ENCODE data around the gene OSBPL3. TPM values are rescaled to one million over a fixed set of nuclear protein-coding genes. Genes with fewer than 3 reads are reported as not detected.

OSBPL3 gene
- total and polyA plus RNA-seq, 11 donors: 1.5 to 14.3 (median 4.9) TPM

- DNase-seq (no peak), ATAC-seq (no peak)
- Histone ChIP-seq H3K27me3 (no peaks in the 10 kb centered on the region), H3K36me3 (peaks cover 0 to 22% (median 0%) of the 10 kb centered on the region in 9 donors), H3K27ac (no peak overlapping the region), H3K4me3 (no peak overlapping the region), H3K9me3 (no peaks in the 10 kb centered on the region), H3K4me1 (no peaks in the 10 kb centered on the region)
- TF ChIP-seq CTCF (IDR thresholded peaks at IDR 0.05): no peak
- no peak for TF ChIP-seq POLR2A (IDR thresholded peaks at IDR 0.05)
- intact Hi-C loops (cut with DNase I): no loop called here
Measured at GRCh38 chr7:24851786-24852185, 128.2 kb downstream of the OSBPL3 start.

GRCh38 chr7:24848878-24849277 is 131.1 kb downstream of the OSBPL3 start:
- H3K27me3 ChIP-seq: no peaks in the 10 kb centered on the region
- peaks cover 0 to 18% (median 0%) of the 10 kb centered on the region in 9 donors for H3K36me3 ChIP-seq
- H3K4me1 ChIP-seq: no peaks in the 10 kb centered on the region
- WGBS, 4 donors: 87 to 93% (median 91%) methylated on average over 16 of the region's 16 CpGs
- DNase-seq: no peak
- ATAC-seq: no peak
- no peaks in the 10 kb centered on the region for H3K9me3 ChIP-seq
- no peak overlapping the region for H3K27ac ChIP-seq
- no peak for TF ChIP-seq CTCF (IDR thresholded peaks at IDR 0.05)
- TF ChIP-seq POLR2A (IDR thresholded peaks at IDR 0.05): no peak
- no peak overlapping the region for H3K4me3 ChIP-seq
- intact Hi-C loops (cut with DNase I): no loop called here

GRCh38 chr7:24847754-24848153 is 132.2 kb downstream of the OSBPL3 start:
- 96 to 97% (median 97%) methylated on average over 6 of the region's 6 CpGs for WGBS, 4 donors

GRCh38 chr7:24843821-24844434 is 136.1 kb downstream of the OSBPL3 start:
- H3K4me1 ChIP-seq: peaks cover 0 to 5% (median 0%) of the 10 kb centered on the region in 12 donors
- TF ChIP-seq CTCF (IDR thresholded peaks at IDR 0.05) (no peak), POLR2A (IDR thresholded peaks at IDR 0.05) (no peak)
- H3K9me3 ChIP-seq: no peaks in the 10 kb centered on the region
- H3K27ac ChIP-seq: no peak overlapping the region
- no peak overlapping the region for H3K4me3 ChIP-seq
- H3K27me3 ChIP-seq: no peaks in the 10 kb centered on the region
- ATAC-seq (no peak), DNase-seq (no peak)
- H3K36me3 ChIP-seq: peaks cover 0 to 8% (median 0%) of the 10 kb centered on the region in 9 donors
- 95 to 97% (median 96%) methylated on average over 5 of the region's 5 CpGs for WGBS, 4 donors
- intact Hi-C loops (cut with DNase I): loop anchor here in 1 of 10 donors (5.0 kb wide), 1 partner anchor 38 kb away; no protein-coding TSS in a partner anchor

More at GRCh38 chr7:24847754-24848153, 132.2 kb downstream of the OSBPL3 start:
- Histone ChIP-seq H3K4me1 (peaks cover 0 to 1% (median 0%) of the 10 kb centered on the region in 12 donors), H3K27me3 (no peaks in the 10 kb centered on the region), H3K9me3 (no peaks in the 10 kb centered on the region), H3K36me3 (peaks cover 0 to 17% (median 0%) of the 10 kb centered on the region in 9 donors), H3K4me3 (no peak overlapping the region), H3K27ac (no peak overlapping the region)
- no peak for ATAC-seq
- TF ChIP-seq POLR2A (IDR thresholded peaks at IDR 0.05) (no peak), CTCF (IDR thresholded peaks at IDR 0.05) (no peak)
- no peak for DNase-seq
- intact Hi-C loops (cut with DNase I): no loop called here

Measured in heart left ventricle (tissue), 16 donors.